Measurements from ENCODE around the gene ADAM12. TPM values are rescaled to one million over a fixed set of nuclear protein-coding genes. Genes with fewer than 3 reads are reported as not detected.

Gene ADAM12
- total RNA-seq, 1 donor from 2014 or later: 18.4 TPM

DNA sequence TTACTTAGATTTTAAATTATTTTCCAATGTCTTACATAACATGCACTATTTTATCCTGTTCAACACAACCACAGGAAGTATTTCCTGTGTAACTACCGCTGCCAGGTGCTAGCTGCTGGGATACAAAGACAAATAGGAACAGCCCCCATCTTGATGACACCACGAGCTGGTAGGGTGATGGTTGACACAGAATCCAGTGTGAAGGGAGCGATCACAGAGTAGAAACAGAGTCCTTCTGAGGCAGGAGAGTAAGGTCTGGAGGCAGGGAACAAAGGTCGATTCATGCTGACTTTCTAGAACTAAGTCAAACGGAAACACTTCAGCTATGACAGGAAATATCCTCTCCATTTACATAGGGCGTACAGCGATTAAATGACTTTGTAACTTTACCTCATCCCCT lies 232.3 kb downstream of the ADAM12 start:
- Mint-ChIP-seq H3K4me1 (ENCODE audit: low read depth, unreplicated experiment) (peaks cover 30% of the 10 kb centered on the region), H3K27me3 (ENCODE audit: unreplicated experiment) (peaks cover 9% of the 10 kb centered on the region), H3K36me3 (ENCODE audit: unreplicated experiment) (no peaks in the 10 kb centered on the region), H3K9me3 (ENCODE audit: unreplicated experiment) (peaks cover 7% of the 10 kb centered on the region), H3K27ac (ENCODE audit: unreplicated experiment) (no peak overlapping the region), H3K4me3 (ENCODE audit: unreplicated experiment) (no peak overlapping the region)
- no peak for DNase-seq
- TF ChIP-seq, protein P1, sequence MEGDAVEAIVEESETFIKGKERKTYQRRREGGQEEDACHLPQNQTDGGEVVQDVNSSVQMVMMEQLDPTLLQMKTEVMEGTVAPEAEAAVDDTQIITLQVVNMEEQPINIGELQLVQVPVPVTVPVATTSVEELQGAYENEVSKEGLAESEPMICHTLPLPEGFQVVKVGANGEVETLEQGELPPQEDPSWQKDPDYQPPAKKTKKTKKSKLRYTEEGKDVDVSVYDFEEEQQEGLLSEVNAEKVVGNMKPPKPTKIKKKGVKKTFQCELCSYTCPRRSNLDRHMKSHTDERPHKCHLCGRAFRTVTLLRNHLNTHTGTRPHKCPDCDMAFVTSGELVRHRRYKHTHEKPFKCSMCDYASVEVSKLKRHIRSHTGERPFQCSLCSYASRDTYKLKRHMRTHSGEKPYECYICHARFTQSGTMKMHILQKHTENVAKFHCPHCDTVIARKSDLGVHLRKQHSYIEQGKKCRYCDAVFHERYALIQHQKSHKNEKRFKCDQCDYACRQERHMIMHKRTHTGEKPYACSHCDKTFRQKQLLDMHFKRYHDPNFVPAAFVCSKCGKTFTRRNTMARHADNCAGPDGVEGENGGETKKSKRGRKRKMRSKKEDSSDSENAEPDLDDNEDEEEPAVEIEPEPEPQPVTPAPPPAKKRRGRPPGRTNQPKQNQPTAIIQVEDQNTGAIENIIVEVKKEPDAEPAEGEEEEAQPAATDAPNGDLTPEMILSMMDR (IDR thresholded peaks at IDR 0.05; ENCODE audit: partially characterized antibody, unreplicated experiment): no peak

DNA sequence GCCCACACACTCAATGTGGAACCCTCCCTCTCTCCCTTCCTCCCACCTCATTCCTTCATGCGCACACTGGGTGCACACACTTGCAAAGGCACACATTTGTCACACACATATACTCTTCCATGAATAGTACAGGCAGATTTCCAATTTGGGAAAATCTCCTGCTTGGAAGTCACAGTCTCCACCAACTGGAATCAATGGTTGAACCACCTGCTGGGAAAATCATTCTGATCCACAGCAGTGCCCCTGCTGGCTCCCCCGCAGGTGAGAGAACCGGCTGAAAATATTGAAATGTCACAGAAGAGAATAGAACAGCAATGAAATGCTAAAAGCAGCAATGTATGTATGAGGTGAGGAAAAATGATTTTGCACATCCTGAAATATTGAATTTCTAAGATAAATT lies 232.7 kb downstream of the ADAM12 start:
- no peak overlapping the region for H3K4me3 Mint-ChIP-seq (ENCODE audit: unreplicated experiment)
- H3K4me1 Mint-ChIP-seq (ENCODE audit: low read depth, unreplicated experiment): peaks cover 25% of the 10 kb centered on the region
- peaks cover 5% of the 10 kb centered on the region for H3K27me3 Mint-ChIP-seq (ENCODE audit: unreplicated experiment)
- no peak for DNase-seq
- peaks cover 3% of the 10 kb centered on the region for H3K36me3 Mint-ChIP-seq (ENCODE audit: unreplicated experiment)
- H3K9me3 Mint-ChIP-seq (ENCODE audit: unreplicated experiment): peaks cover 7% of the 10 kb centered on the region
- TF ChIP-seq, protein P1 (IDR thresholded peaks at IDR 0.05; ENCODE audit: partially characterized antibody, unreplicated experiment): no peak
- H3K27ac Mint-ChIP-seq (ENCODE audit: unreplicated experiment): no peak overlapping the region

DNA sequence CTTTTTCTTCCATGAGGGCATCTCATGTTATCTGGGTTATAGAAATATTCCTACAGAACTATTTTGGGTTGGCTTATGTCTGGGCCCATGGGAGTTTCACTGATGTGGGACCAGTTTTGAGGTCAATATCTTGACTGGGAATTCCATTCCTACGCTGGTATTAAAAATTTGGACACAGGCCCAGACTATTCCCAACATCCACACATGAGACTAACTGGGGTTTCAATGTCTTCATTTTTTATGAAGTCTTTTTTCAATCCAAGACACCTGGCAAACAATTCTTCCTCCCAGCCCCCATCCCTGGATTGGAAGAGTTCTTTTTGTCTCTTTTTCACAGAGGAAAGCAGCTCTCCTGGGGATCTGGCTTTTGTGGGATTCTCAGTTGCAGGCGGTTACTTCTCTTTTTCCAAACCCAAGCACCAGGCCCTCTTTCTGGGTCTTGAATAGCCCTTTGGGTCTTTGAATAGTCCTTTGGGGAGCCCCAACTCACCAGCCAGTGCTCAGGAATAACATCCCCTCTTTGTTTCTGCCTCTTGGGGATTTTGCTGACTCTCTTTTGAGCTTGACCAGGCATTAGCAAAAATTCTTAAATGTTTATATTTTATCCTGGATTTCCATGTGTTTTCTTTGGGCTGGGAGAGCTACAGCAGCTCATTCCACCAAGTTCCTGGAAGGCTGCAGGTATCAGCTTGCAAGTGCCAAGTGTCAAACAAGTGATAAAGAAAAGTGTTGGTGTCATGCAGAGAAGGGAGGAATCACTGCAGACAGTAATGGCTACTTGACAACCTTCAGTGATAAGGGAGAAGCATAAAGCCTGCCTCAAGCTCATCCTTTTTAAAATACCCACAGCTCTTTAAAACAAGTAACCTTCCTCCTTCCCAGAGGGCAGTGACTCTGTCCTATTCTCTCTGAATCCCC lies 234.3 kb downstream of the ADAM12 start:
- TF ChIP-seq, protein P1 (IDR thresholded peaks at IDR 0.05; ENCODE audit: partially characterized antibody, unreplicated experiment): no peak
- H3K27ac Mint-ChIP-seq (ENCODE audit: unreplicated experiment): no peak overlapping the region
- peaks cover 26% of the 10 kb centered on the region for H3K4me1 Mint-ChIP-seq (ENCODE audit: low read depth, unreplicated experiment)
- peaks cover 6% of the 10 kb centered on the region for H3K36me3 Mint-ChIP-seq (ENCODE audit: unreplicated experiment)
- H3K4me3 Mint-ChIP-seq (ENCODE audit: unreplicated experiment): no peak overlapping the region
- DNase-seq: no peak
- H3K9me3 Mint-ChIP-seq (ENCODE audit: unreplicated experiment): peaks cover 8% of the 10 kb centered on the region
- peaks cover 4% of the 10 kb centered on the region for H3K27me3 Mint-ChIP-seq (ENCODE audit: unreplicated experiment)

DNA sequence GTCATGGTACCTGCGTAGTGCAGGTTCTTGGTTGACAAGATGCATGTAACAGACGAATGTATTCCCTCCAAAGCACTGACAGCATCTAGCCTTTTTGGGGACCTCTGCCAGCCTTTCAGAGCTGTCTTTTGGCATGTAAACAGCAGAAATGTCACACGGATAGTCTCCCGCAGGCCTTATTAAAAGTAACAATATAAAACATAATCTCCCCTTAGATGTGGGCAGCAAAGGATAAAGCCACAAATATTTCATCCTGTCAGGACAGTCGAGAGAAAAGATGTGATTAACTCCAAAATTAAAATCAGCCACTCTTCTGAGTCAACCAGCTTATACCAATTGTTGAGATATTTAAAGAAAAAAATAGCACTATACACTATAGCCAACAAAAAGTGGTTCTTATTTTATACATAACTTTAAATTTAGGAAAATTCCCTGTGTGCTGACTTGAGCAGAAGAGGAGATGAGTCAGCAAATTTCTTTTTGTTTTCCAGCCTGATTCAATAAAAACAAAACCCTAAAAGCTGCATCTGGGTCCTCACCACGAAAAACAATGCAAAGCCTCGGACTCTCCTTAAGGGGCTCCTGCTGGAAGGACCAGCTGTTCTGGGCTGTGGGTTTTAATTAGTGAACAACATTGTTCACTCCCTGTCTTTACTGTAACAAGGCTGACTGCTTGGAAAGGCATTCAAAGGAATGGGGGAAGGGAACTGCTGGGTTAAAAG lies 240.2 kb downstream of the ADAM12 start:
- peak; percentile 33 for DNase-seq
- Mint-ChIP-seq H3K27ac (ENCODE audit: unreplicated experiment) (no peak overlapping the region), H3K4me1 (ENCODE audit: low read depth, unreplicated experiment) (peaks cover 8% of the 10 kb centered on the region), H3K27me3 (ENCODE audit: unreplicated experiment) (peaks cover 1% of the 10 kb centered on the region), H3K36me3 (ENCODE audit: unreplicated experiment) (peaks cover 6% of the 10 kb centered on the region), H3K4me3 (ENCODE audit: unreplicated experiment) (no peak overlapping the region), H3K9me3 (ENCODE audit: unreplicated experiment) (peaks cover 3% of the 10 kb centered on the region)
- TF ChIP-seq, protein P1 (IDR thresholded peaks at IDR 0.05; ENCODE audit: partially characterized antibody, unreplicated experiment): no peak

Data from glutamatergic neuron (in vitro differentiated cells).